HG02840 (cell line): ENCODE results near the gene TSPAN7.

Experiments
- ATAC-seq: cut with Tn5 transposase; IDR thresholded peaks from one replicate; pipeline ENCODE4 v1.9.1; 2021; ENCODE audit warnings: mild to moderate bottlenecking, moderate library complexity, moderate number of reproducible peaks; ENCODE audit not compliant: unreplicated experiment, low FRiP score

The TSPAN7 gene

DNA sequence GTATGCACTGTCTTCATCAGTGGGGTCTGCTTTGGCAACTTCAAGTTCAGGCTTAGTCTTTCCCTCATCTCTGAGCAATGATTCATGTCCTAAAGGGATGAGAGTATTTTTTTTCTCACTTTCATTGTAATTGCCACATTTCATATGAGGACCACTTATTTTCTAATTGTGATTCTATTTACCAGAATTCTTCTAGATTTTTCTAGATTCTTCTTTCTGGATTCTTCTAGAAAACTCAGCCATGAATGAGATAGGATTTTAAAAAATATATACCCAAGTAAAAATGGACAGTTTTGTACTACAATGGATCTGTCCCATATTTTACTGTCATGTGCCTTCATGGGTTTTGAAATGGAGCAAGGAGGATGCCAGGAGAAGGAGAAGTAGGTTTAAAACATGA is 78.4 kb downstream of the TSPAN7 start:
- no peak for ATAC-seq

DNA sequence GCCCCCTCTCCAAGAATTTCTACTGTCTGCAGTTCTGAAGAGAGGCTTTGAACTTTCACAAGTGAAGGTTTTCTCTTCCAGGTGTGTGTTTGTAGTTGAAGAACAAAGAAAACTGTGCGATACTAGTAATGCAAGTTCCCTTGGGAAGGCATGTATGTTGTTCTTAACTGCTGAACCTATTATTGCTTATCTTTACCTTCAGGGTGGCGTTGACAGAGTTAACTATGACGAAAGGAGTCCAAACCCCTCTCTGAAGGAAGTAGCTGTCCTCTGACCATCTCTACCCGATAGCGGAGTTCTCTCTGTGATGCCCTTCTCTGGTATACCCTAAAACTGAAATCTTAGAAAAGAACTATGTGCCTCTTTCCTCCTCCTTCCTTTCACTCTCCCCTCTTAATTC is 79.9 kb downstream of the TSPAN7 start:
- ATAC-seq = no peak

DNA sequence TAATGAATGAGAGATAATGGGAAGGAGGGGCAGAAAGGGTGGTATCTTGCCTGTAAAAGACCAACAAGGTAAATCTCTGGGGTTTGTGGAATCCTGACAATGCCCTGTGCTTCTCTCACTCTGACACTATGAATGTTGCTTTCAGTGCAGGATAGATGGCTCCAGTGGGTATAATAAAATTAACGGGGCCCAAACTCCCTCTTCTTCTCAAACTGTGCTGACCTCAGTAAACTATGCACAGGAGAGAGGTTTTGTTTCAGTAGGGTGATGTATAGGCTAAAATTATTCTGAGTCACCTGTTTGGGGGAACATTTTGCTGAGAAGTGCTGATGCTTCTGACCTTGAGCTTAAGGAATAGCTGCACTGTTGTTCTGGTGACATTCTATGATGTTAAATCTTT is 82.6 kb downstream of the TSPAN7 start:
- no peak for ATAC-seq

DNA sequence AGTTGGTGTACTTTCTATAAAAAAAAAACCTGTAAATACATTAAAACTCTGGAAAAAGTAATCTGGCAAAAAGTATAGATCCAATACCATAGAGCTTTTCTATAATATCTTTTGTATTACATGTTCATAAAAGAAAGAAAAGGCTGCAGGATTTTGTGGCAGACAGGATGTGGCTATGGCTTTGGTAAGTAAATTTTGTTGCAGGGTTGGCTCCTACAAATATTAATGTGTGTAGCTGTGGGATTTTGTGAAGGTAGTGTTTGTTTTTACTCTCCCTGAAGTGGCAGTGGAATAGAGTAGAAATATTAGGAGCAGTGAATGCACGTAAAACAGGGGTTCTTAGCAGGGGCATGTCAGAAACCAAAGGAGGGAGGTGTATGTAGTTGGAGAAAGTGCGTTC is 84.8 kb downstream of the TSPAN7 start:
- no peak for ATAC-seq

DNA sequence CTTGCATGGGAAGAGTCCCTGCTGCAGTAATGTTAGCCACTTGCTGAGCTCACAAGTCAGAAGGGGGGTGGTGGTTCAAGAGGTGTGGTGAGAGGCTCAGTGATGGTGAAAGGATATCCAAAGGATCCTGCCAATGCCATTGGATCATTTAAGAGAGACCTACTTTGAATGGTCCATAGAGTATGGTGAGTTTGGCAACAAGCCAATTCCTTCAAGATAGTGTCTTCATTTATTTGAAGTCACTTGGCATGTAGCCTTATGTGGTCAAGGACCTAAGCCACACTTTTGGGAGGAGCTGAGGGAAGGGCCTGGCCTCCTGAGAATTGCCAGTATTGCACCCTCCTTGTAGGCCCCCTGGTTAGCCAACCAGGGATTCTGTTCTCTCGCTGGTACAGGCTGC is 87.9 kb downstream of the TSPAN7 start:
- no peak for ATAC-seq

DNA sequence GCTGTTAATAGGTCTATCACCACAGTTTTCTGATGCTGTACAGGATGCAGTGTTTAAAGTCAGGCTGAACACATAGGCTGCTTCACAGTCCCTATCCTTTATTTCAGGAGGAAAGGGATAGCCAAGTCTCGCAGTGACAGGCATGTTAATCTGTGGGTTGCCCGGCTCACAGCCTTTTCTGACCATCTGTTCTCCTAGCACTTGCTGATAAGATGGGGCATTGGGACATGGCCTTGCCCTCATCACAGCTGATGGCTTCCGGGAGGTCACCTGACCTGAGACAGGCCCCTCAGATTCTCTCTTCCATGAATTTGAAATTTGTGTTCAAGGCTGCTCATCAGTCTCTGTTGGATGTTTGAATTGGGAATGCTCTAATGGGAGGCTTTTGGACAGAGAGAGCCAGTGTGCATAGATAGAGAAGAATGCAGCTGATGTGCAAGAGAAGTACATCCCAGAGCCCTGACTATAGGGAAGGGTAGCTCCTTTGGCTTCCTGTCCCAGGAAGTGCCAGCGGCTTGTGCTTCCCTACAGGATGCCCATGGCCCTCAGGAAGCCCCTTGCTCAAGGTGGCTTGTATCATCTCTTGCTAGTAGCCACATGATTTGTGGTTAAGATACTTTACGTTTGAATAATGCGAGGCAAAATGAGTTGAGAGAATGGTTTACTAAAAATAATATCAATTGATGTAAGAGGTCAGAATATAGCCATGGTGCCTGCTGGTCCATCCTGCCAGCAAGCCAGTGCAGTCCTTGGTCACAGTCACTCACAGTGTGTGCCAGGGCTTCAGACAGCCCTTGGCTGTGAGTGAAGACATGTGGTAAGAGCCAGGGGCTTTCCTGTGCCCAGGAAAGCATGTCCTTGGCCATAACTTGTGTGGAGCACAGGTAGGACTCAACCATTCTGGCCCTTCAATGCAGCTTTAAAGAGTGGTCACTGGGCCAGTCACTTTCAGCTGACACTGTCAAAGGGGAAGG is 88.6 kb downstream of the TSPAN7 start:
- ATAC-seq = no peak

DNA sequence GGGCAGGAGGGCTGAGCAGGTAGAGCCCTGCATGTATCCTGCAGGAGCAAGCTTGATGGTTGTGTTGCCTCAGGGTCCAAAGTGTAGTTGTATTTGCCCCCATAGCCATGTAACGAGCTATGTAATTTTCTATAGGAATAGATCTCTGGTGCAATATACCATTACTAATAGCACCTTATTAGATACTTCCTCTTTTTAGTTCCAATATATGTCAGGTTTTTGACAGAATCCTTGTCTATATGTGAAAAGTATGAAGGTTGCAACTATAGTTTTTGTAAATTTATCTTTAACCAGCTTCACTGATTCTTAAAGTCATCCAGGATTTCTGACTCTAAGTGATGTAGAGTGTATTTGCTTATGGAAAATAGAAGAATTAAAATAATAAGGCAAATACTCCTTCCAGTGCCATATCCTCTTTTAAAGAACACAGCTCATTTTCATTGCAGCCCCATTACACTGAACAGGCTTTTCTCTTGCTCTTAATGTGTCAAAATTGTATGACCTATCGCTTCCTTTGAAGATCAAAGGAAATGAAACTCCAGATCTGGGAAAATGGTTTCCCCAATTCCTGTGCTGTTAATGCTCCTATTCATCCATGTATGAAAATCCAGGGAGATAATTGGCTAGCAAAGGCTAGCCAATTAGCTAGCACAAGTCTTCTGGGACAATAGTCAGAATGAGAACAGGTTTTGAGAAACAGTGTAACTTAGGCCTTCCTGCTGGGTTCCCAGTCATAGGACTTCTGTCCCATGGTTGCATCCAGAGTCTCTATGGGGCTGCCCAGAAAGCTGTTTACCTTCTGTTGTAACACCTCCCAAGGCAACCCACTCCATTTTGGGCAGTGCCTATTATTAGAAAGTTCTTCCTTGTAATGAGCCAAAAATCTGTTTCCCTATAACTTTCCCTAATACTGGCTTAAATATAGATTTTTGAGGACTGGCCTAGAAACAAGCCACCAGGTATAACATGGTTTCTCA is 90.6 kb downstream of the TSPAN7 start:
- no peak for ATAC-seq

DNA sequence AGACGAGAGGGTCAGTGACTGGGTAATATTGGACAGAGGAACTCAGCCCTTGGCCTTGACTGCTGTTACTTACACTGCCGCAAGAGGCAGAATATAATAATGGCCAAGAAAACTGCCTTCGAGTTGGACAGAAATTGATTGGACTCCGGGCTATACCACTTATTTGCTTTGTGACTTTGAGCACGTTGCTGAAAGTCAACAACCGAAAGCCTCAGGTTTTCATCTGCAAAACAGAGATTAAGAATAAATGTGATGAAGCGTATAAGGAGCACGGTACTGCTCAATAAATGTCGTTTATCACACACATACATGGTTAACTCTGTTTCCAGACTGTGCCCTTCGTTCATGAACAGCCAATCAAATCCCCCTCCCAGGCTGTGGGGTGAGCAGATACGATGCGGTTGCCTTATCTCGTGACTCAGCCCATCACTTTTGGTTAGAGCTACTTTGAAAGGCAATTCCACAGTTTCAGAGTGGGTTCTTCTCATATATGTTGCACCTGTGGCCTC is 91.6 kb downstream of the TSPAN7 start:
- no peak for ATAC-seq

DNA sequence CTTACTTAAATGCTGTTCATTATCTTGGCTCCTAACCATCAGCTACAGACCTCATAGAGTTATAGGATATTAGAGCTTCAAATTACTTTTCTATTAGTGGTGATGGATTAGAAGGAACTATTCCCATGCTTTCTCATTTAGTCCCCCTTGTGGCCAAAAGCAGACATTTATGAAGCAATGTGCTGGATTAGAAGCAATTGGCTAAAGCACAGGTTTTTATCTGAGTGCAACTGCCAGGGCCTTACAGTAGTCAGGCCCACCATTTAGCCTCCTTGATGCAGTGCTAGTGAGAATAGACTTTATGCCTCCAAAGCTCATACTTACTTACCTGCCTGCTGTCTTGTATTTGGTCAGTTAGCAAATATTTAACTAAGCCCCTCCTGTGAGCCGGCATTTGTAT is 93.0 kb downstream of the TSPAN7 start:
- ATAC-seq = no peak

DNA sequence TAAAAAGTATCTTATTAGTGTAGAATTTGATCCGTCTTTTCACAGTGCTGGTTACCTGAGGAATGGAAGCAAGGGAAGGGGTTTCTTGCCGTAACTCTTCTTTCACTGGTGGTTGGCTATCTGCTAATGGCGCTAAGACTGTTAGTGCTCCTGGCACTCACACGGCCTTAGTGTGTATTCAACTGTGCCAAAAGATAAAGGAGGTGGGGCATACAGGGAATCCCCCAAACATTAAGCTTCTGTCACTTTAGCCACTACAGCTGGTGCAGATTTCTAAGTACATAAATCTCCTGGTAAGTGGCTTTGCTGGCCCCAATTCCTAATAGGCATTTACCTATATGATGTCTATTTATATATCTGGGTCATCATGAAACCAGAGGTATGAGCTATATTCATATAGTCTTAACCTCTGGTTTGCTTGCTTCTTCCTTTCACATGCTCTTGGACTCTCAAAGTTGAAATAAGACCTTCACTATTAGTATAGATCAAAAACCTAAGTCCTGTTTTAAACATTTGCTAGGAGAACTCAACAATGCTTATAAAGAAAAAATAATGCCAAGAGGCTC is 95.1 kb downstream of the TSPAN7 start:
- no peak for ATAC-seq

DNA sequence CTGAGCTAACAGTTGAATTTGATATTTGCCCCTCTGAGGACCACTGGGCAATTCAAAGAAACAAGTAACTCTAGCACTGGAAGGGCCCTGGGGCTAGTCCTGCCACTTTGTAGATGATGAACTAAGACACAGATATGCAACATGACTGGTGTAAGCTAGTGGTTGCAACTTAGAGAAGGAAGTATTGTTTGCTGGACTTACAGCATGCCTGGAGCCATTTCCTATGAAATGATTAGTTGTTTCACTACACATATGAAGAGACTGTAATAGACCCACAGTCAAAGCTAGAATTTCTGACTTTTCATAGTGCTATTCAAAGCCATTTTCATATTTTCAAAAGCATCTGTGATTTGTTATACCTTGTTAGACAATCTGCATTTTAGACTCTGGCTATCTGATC is 96.2 kb downstream of the TSPAN7 start:
- ATAC-seq = no peak

DNA sequence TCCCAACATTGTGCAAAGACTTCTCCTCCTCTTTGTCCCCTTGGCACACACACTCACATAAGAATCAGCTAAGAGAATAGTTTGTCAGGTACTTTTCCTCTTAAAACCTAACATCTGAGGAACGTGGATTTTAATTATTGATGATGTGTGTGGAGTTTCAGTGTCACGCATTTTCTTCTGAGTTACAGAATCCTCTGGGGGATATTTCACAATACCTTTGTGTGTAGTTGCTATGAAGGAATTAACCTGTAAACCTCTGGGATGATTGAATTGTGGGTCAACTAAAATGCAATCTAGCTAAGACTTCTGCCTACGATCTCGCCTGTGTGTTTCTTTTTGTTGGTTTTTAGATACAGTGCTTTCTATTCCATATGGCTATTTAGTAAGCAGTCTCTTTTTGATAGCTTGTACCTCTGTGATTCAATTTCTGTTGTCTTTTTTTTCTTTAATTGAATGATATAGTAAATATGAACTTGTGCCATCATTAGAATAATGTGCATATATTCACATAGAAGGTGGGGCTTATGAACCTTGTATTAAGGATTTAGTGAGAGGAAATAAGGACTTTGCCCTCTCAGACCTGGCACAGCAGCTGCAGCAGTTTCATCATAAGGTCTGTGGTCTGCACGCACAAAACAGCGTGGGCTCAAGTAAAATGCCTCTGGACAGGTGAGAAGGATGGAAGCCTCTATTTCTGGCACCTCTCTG is 99.2 kb downstream of the TSPAN7 start:
- ATAC-seq = no peak

DNA sequence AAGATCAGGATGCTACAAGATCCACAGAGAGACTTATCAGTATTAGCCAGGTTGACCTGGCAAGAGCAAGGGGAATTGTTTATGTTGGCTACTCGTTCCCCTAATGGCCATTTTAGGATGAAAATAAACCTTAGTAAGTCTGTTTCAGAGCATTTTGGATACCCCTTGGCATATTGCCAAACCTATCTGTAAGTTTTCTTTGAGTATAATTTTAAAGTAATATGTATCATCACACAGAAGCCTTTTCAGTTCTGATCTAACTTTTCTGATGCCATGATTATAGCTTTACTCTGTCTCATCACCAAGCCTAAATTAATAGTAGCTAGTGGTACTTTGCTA is 99.7 kb downstream of the TSPAN7 start:
- no peak for ATAC-seq

DNA sequence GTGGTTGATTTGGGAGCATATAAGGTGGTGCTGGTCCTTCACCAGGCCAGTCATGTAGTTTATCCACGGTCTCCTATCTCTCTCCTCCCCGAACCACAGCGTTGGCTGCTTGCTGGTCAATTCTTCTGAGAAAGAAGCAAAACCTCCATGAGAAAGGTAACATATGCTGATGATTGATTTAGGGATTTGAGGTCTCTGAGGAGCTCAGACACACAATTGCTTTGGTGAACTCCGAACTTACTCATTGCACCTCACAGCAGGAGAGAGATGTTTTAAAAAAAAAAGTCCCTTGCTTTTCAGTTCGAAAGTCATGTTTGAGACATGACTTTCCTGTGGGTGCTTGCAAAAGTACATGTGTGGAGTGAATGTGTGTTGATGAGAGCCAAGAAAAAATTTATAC is 100.2 kb downstream of the TSPAN7 start:
- no peak for ATAC-seq

DNA sequence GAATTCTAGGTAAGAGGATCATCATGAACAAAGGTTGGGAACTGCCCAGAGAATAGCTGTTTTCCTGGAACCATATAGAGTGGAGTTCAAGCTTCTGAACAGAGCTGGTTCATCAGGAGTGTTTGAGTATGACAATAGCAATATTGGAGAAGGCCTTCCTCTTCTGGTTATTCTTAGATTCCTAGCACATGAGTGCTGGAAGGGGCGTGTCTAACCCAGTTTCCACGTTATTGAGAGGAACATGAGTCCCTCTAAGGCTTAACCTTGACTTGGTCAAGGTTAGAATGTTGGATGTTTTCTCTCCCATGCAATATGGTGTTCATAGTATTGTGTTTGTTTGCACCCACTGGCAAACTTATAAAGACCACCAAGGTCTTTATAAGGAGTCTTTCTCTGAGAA is 101.3 kb downstream of the TSPAN7 start:
- no peak for ATAC-seq

DNA sequence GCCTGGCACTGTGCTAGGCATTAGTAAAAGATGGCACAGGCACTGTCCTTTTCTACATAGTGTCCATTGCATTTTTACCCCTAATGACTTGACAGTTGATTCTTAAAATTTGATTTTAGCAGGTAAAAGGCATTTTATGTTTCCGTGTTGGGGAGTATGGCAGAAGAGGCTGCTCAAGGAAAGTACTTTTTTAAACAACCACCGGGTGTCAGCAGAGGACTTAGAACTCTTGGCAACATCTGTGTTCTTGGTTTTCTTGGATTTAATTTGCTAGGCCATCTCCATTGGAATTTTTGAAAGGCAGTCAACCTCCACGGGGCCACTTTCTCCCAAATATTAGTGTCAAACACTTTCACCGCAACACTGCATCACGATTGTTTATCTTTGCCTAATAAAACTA is 102.9 kb downstream of the TSPAN7 start:
- ATAC-seq = no peak

DNA sequence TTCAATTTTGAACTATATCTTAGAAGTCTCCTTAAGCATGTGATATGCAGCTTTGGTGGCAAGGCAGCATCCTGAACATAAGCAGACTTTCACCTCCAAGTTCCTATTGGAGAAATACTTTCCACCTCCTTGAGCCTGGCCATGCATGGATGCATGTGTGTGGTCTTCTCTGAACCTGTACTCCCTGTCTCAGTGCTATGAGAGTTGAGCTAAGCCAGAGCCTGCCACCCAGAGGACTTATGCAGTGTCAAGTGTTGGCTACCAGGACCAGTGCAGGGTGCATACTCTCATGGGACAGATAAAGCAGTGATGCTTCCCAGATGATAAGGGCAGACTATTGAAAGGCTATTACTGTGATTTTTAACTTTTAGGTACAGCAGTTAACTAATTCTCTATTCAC is 105.6 kb downstream of the TSPAN7 start:
- ATAC-seq = no peak

DNA sequence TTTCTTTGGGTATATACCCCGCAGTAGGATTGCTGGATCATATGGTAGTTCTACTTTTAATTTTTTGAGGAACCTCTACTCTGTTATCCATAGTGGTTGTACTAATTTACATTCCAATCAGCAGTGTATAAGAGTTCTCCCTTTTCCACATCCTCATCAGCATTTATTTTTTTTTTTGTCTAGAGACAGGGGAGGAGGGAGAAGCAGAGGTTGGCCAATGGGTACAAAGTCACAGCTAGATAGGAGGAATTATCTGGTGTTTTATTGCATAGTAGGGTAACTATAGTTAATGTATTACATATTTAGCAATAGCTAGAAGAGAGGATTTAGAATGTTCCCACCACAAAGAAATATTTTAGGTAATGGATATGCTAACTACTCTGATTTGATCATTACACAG is 107.4 kb downstream of the TSPAN7 start:
- ATAC-seq = no peak

DNA sequence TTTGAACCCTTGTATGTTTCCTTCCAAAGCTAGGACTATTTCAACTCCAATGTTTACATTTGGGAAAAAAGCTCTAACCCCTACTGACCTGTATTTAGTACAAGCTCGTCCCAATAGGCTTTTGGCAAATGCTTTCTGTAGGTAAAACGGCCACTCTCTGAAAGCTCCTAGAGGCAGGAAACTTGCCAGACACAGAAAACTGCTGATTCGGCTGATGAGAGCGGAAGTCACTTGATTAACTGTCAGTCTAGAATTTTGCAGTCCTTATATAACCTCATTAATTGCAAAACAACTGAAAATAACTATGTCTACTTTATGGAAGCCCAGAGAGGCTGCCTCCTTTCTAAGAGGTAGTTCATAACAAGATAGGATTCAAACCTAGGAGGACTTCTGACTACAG is 108.1 kb downstream of the TSPAN7 start:
- no peak for ATAC-seq

DNA sequence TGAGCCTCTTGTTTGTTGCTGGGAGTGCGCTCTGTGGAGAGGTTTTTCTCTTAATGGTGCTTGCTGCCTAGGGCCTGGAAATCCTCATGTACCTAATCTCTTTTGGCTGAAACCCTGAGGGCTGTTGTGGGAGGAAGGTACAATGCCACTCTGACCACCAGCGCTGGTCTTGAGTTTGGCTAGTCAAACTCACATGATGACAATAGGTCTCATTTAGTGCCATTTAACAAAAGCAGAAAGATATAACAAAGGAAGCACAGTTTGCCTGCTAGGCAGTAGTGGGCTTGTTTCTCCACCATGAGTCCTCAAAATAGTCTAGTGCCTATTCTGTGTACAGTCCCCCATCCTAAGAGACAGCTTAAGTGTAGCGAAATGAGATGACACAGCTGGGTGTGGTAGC is 111.3 kb downstream of the TSPAN7 start:
- ATAC-seq = no peak
